ENCODE measurements around the gene FAM9B. TPM values are rescaled to one million over a fixed set of nuclear protein-coding genes. Genes with fewer than 3 reads are reported as not detected.

Gene FAM9B
- total RNA-seq, 2 donors from 2014 or later, result not detected

DNA sequence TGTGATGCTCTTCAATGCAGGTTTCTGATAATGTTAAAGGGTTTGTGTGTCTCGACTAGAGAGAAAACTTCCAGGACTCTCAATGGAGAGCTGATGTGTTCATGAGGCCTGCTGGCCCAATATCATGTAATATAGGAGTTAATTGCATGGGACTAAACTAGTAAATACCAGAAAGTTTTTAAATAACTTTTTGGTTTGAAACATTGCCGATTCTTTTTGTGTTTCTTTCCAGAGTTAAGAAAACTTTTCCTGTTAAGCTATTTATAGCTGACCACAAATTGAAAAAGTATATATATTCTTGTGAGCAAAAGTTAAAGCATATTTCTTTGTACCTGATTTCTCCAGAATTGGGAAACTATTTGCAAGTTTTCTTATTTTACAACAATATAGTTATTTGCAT, 49.7 kb downstream of the FAM9B start:
- DNase-seq, result no peak

GRCh38 chrX:8981723-8982122, 52.2 kb downstream of the FAM9B start:
- intact Hi-C loops (cut with DNase I), result no loop called here
- H3K4me3 ChIP-seq, result no peak overlapping the region
- no peaks in the 10 kb centered on the region for H3K36me3 ChIP-seq
- no peaks in the 10 kb centered on the region for H3K4me1 ChIP-seq
- no peak overlapping the region for H3K27ac ChIP-seq
- no peak for DNase-seq
- no peaks in the 10 kb centered on the region for H3K9me3 ChIP-seq
- no peaks in the 10 kb centered on the region for H3K27me3 ChIP-seq
- H3K9ac ChIP-seq (ENCODE audit: low read depth in 2 of 2, low read length in 2 of 2), result no peak overlapping the region
- TF ChIP-seq, protein P1, sequence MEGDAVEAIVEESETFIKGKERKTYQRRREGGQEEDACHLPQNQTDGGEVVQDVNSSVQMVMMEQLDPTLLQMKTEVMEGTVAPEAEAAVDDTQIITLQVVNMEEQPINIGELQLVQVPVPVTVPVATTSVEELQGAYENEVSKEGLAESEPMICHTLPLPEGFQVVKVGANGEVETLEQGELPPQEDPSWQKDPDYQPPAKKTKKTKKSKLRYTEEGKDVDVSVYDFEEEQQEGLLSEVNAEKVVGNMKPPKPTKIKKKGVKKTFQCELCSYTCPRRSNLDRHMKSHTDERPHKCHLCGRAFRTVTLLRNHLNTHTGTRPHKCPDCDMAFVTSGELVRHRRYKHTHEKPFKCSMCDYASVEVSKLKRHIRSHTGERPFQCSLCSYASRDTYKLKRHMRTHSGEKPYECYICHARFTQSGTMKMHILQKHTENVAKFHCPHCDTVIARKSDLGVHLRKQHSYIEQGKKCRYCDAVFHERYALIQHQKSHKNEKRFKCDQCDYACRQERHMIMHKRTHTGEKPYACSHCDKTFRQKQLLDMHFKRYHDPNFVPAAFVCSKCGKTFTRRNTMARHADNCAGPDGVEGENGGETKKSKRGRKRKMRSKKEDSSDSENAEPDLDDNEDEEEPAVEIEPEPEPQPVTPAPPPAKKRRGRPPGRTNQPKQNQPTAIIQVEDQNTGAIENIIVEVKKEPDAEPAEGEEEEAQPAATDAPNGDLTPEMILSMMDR (IDR thresholded peaks at IDR 0.05), result no peak

More for the DNA sequence above, 49.7 kb downstream of the FAM9B start:
- Histone ChIP-seq H3K9me3 (no peaks in the 10 kb centered on the region), H3K27ac (no peak overlapping the region), H3K4me1 (no peaks in the 10 kb centered on the region), H3K9ac (ENCODE audit: low read depth in 2 of 2, low read length in 2 of 2) (no peak overlapping the region), H3K27me3 (no peaks in the 10 kb centered on the region), H3K36me3 (no peaks in the 10 kb centered on the region), H3K4me3 (no peak overlapping the region)
- TF ChIP-seq, protein P1 (IDR thresholded peaks at IDR 0.05), result no peak
- intact Hi-C loops (cut with DNase I), result no loop called here

GRCh38 chrX:8980756-8981155, 53.2 kb downstream of the FAM9B start:
- no peaks in the 10 kb centered on the region for H3K36me3 ChIP-seq
- no peaks in the 10 kb centered on the region for H3K9me3 ChIP-seq
- H3K27ac ChIP-seq, result no peak overlapping the region
- H3K4me3 ChIP-seq, result no peak overlapping the region
- intact Hi-C loops (cut with DNase I), result no loop called here
- H3K9ac ChIP-seq (ENCODE audit: low read depth in 2 of 2, low read length in 2 of 2), result no peak overlapping the region
- no peak for DNase-seq
- TF ChIP-seq, protein P1 (IDR thresholded peaks at IDR 0.05), result no peak
- H3K4me1 ChIP-seq, result no peaks in the 10 kb centered on the region
- no peaks in the 10 kb centered on the region for H3K27me3 ChIP-seq

Other genes starting within 250 kb of the FAM9B start
- gene FAM9A, start 232.7 kb downstream of the FAM9B start, total RNA-seq, result not detected

Measured in colonic mucosa (tissue), 4 donors.